Stimulated activated CD4-positive, alpha-beta T cell treated with anti-CD3 and anti-CD28 coated beads, Interleukin-12 subunit alpha, Interleukin-12 subunit beta, amount 100 ng/mL, for 4 hours (primary cell): ENCODE results near the gene NRP1.

Experiments used
- DNase-seq: peaks from one replicate; pipeline ENCODE4 v3.0.0-alpha.2; 2020

NRP1 gene

DNA sequence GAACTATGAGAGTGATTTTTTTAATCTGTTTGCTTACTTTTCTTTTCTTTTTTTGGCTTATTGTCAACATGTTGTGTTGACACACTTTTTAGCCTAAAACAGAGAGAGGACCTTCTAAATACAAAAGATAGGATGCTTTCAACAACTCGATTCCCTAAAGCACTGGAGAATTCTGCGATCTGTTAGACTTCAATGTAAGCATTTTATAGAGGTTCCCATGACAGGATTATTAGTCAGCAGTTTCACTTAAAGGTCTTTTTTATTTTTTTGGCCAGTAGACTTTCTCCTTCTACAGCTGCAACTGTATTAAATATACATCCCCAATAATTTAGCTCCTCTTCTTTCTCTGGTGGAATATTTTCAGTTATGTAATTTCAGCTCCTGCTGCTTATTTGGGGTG, 12.7 kb upstream of the NRP1 start:
- no peak for DNase-seq

GRCh38 chr10:33345236-33345635, 10.8 kb upstream of the NRP1 start:
- DNase-seq, result no peak

GRCh38 chr10:33344676-33345075, 10.2 kb upstream of the NRP1 start:
- no peak for DNase-seq

- DNase-seq, result no peak
Measured at GRCh38 chr10:33341637-33342036, 7.2 kb upstream of the NRP1 start.

DNA sequence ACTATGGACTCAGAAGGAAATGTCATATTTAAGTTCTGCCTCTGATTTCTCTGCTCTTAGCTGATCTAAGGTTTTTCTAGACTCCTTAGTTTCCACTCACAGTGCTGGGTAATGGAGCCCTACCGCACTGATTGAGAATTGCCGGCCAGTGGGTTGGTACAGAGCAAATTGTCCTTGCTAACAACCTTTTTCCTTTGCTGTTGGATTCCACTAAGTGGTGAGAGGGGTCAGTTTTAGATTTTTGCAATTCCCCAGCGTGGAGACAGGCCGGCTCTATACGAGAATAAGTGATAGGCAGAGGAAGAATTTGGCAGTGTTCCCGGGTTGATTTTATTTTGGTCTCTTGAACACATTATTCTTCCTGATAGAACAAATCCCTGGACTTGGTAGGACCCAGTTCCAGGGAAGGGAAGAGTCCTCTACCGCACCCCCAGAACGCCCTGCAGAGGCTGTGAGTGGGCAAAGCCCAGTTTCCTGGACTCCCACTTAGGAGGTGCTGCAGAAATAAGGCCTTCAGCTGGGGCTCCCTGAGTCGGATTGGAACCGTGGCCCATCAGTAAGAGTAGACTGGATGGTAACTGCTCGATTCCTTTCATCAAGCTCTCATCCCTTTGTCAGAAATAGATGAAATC, 3.0 kb upstream of the NRP1 start:
- DNase-seq, result no peak

DNA sequence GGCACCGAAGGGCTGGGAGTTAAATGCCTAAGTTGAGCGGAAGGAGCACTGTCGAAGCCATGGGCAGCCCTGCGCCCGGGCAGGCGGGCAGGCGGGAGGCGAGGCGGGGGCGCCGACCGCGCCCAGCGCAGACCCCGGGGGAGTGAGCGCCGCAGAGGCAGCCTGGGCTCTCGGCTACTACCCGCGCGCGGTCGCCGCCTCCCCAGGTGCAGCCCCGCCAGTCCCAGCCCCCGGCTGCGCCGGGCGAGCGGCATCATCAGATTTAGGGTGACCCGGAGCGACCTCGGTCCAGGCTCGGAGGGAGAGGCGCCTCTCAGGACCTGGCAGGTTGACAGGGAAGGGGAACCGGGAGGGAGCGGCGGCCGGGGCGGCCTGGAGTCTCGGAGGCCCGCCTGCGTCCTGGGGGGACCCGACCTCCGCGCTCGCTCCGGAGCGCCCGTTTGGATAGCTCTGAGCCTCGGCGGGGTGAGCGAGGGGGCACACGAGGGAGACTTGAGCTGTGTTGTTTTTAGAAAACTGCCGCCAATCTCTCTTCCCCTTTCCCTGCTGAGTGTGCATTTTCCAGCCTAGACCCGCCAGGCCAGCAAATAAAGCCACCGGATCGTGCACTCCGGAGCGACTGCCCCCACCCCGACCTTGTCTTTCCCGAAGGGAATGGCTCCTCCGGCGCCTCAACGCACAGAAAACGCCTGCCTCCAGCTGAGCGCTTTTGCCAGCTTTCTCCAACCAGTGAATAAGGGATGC, 2.3 kb upstream of the NRP1 start:
- peak; percentile 6 for DNase-seq

DNA sequence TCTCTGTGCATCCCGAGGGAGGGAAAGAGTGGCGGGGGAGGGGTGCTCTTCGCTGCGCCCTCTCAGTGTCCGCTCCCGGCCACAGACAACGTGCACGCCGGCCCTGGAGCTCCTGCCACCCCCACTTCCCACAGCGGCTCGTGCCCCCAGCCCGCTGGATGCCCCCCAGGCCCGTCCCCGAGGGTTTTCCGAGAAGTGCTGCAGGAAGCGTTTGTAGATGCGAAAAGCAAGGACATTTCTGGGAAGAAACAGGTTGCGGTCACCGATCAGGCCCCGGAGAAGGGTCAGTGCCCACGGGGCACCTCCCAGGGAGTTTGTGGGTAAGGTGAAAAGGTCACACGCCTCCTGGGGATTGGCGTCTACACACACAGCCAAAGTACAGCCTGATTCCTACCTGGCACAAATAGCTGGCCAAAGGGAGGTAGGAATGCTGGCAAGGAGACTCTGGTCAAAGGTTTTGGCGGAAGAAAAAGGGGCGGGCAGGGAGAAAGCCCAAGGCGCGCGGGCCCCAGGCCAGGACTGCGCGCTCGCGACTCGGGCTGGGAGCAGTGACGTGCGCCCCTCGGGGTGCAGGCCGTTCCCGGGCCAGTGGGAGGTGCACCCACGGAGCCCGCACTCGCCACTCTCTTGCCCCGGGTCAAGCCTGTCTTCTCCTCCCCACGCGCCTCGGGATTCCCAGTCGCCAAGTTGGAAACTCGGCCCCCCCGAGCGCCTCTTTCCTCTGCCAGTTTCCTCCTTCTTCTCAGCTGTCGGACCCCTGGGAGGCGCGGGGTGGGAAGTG, 1.5 kb upstream of the NRP1 start:
- DNase-seq, result no peak

DNA sequence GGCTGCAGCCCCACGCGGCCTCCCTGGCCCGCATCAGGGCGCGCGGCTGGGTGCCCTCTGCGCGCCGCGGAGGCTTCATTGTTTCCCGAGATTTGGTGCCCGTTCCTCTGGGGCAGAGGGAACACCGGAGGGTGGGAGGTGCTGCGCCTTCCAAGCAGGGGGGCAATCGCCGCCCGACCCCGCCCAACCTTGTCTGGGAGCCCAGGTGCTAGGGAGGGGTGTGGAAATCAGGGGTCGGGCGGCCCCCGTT, 1.0 kb upstream of the NRP1 start:
- peak; percentile 3 for DNase-seq

- peak; percentile 34 for DNase-seq
Measured at GRCh38 chr10:33334805-33335550, 511 bp upstream of the NRP1 start.

DNA sequence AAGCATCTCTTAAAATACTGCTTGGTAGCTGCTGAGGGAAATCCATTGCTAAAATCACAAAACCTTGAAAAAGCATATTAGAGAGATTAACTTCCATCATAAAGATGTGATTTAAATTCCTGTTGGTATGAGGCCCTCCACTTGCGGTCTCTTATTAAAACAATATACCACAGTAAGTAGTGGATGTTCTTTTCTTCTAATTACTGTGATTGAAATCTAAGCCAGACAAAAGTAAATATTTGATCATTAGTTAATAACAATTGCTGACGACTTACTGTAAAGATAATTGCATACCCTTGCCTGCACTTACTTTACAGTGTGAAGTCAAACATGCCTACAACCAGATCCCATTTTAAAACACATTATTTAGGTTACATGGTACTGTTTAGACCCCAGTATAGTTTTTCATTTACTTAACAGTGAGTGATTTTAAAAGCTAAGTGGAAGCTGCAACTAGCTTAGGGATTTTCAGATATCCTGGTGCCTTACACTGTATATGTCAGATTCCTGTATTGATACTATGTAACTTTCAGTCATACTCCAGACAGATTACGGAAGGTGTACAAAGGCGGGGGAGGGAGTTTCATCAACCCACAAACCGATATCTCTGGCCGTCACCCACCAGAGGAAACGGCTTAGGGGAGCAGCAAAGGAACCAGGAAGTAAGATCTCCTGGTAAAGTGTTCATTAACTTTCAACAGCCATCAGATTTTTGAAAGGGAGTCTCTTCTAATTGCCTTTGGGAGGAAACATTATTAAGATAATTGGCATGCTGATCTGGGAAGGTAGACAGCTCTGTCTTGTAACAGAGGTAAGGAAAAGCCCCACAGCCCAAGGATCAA, 986 bp downstream of the NRP1 start:
- DNase-seq, result peak; percentile 6

DNA sequence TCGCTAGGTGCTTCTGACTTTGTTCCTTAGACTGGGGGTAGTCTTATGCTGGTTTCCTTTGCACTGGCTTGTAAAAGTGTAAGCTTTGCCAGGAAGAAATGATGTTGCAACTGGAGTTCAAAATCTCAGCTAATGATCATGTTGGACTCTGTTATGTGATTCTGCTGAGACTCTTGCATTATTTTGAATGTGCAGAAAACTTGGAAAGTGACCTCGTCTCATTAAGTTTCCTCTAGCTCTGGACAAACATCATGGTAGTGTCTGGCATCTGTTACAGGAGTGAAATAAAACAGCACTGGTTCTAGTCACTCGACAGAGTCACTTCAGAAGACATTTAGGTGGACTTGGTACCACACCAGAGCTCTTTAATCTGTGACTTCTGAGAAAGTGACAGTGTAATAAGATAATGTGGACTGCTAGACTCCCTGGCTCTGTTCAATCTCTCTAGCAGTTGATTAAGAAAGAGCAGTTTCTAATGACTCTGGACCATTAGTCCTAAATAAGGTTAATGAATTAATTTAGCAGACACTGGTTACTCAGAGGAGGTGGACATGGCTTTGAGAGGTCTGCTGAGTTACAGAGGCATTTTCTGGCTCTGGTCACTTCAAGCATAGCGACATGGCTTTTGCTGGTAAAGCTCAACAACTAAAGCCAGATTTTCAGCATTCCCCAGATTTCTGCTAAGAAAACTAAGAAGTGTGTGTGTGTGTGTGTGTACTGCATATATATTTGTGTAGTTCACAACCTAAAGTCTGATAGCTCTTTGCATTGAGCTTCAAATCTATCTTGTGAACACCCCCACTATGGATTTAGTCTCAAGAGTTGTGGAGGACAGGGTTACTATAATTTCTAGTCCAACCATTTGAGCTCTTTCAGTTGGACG, 2.0 kb downstream of the NRP1 start:
- DNase-seq, result no peak

- no peak for DNase-seq
Measured at GRCh38 chr10:33331379-33331694, 3.1 kb downstream of the NRP1 start.

GRCh38 chr10:33330543-33331378, 3.7 kb downstream of the NRP1 start:
- DNase-seq, result peak; percentile 83

- DNase-seq, result no peak
Measured at GRCh38 chr10:33329178-33329577, 5.3 kb downstream of the NRP1 start.

DNA sequence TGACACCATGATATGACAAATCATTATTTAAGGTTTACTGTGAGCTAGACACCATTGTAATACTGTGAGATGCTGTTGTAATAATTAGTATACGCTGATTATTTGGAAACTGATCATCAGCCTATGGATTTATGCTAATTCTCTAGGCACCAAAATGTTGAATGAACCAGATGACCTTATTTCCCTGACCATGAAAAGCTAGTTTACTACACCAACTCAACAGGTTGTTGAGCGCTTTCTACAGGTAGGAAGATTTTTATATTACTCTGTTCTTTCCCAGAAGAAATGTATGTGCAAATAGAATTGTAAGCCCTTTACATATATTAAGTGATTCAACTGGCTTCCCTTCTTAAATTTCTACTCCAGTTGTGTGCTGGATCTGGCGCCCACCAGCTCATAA, 6.2 kb downstream of the NRP1 start:
- DNase-seq, result no peak

GRCh38 chr10:33327751-33328150, 6.7 kb downstream of the NRP1 start:
- DNase-seq, result no peak

DNA sequence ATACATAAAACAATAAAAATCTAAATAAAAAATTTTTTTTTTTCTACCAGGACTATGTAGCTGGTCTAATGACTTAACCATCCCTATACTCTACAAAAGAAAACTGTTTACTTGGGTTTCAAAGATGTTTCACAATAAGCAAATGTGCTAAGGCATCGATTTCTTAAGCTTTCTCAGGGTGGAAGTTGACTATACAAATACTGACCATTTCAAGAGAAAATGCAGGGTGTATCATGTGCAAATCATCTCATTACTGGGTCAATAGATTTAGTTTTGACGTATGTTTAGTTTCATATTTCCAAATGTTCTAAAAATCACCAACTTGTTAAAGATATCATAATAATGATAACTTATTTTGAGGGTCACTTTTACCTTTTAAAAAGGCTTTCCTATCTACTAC, 7.5 kb downstream of the NRP1 start:
- DNase-seq, result no peak

- no peak for DNase-seq
Measured at GRCh38 chr10:33325929-33326328, 8.5 kb downstream of the NRP1 start.

DNA sequence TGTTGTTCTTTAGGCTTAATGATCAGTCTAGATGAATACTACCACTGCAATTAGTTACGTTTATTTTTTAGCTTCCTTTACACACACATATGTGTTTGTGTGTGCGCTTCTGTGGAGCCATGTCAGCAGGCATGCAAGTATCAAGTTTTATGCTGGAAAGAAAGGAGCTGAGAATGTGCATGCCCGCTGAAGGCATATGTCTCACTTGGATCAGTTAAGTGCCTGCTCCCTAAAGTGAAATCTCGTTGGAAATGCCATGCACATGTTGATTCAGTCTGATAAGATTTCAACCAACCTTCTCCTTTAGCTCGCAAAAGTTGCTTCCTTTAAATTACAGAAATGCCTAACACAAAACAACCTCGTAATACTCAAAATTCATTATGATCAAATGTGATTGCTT, 10.7 kb downstream of the NRP1 start:
- DNase-seq, result no peak

GRCh38 chr10:33321516-33321915, 13.0 kb downstream of the NRP1 start:
- DNase-seq, result no peak

- no peak for DNase-seq
Measured at GRCh38 chr10:33320288-33320687, 14.2 kb downstream of the NRP1 start.
